ENCODE results near the gene LPCAT3. TPM values are rescaled to one million over a fixed set of nuclear protein-coding genes. Genes with fewer than 3 reads are reported as not detected.

The LPCAT3 gene
- total RNA-seq, 2 donors from 2014 or later, result 24.2 to 29.0 TPM

DNA sequence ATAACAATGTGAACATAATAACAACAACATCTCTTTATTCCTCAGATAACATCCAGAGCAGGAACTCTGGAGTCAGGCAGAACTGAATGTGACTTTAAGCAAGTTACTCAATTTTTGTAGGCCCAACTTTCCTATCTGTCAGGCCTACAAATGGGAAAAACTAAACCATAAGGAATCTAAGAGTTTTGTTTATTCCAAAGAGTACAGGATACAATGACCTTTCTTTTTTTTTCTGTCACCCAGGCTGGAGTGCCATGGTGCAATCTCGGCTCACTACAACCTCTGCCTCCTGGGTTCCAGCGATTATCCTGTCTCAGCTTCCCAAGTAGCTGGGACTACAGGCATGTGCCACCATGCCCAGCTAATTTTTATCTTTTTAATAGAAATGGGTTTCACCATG, 9.4 kb downstream of the LPCAT3 start:
- no peak for DNase-seq (ENCODE audit: low spot score)
- intact Hi-C loops (cut with DNase I), result no loop called here

GRCh38 chr12:7006639-7007038, 11.6 kb downstream of the LPCAT3 start:
- intact Hi-C loops (cut with DNase I), result no loop called here
- no peak for DNase-seq (ENCODE audit: low spot score)

GRCh38 chr12:7005311-7005710, 13.0 kb downstream of the LPCAT3 start:
- intact Hi-C loops (cut with DNase I), result no loop called here
- DNase-seq (ENCODE audit: low spot score), result no peak

GRCh38 chr12:7004840-7005239, 13.4 kb downstream of the LPCAT3 start:
- intact Hi-C loops (cut with DNase I), result no loop called here
- no peak for DNase-seq (ENCODE audit: low spot score)

GRCh38 chr12:7004287-7004803, 13.9 kb downstream of the LPCAT3 start:
- intact Hi-C loops (cut with DNase I), result no loop called here
- DNase-seq (ENCODE audit: low spot score), result no peak

DNA sequence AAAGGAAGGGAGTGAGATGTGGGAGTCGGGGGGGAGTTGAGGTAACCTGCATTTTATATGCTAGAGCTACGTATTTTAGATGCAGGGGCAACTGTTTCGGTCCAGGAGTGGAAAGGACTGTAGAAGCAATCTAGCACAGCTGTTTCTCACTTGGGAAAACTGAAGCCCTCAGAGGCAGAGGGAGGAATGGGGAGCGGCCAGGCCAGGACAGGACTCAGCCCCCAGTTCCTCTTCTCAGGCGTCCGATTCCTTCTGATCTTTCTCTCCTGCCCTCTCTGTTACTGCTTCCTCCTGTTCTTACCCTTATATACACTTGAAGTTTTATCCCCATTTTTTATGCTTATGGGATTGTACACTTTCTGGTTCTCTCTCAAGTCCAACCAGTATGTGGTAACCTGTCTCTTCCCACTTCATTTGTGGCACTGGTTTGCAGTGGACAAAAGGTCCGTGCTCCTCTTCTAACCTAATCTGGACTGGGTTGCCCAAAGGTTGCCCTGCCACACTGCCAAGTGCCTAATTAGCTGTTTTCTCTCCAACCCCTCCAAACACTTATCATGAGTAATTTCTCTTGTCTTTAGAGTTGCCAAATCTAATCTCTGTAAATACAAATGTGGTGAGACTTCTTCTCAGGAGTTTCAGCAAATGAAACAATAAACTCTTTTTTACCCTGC, 16.2 kb downstream of the LPCAT3 start:
- intact Hi-C loops (cut with DNase I), result no loop called here
- DNase-seq (ENCODE audit: low spot score), result no peak

DNA sequence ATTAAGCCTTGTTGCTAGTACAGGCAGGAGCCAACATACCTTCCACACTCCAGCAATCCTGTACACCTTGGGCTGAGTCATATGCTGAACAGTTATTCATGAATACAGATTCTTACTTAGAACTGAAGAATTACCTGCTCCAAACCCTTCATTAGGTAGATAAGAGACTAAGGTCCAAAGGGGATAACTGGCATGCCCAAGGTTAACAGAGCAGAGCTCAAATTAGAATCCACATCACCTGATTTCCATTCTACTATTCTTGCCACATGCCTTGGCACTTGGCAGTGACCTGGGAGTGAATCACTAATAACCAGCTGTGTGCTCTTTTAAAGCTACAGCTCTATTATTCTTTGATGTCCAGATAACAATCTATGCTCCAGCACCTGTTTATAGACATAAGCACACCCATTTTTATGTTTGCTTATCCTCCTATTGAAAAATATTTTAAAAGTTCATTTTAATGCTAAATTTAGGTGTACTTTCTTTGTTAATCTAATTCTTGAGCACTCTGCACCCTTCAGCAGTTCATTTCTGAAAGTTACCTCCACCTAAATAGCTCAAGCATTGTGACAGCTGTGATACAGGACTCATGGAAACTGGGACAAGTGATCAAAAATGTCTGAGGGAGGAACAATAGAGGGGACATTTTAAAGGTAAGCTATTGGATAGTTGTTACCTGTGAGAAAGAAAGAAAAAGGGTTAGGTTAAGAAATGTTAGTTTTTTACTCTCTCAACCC, 19.4 kb downstream of the LPCAT3 start:
- no peak for DNase-seq (ENCODE audit: low spot score)

GRCh38 chr12:6996040-6996441, 22.2 kb downstream of the LPCAT3 start:
- intact Hi-C loops (cut with DNase I), result no loop called here
- DNase-seq (ENCODE audit: low spot score), result no peak

More for the DNA sequence above, 19.4 kb downstream of the LPCAT3 start:
- intact Hi-C loops (cut with DNase I), result no loop called here

GRCh38 chr12:6987956-6988553, 30.2 kb downstream of the LPCAT3 start:
- no peak for DNase-seq (ENCODE audit: low spot score)

GRCh38 chr12:6982532-6982931, 35.7 kb downstream of the LPCAT3 start:
- DNase-seq (ENCODE audit: low spot score), result no peak
- intact Hi-C loops (cut with DNase I), result no loop called here

More at GRCh38 chr12:6987956-6988553, 30.2 kb downstream of the LPCAT3 start:
- intact Hi-C loops (cut with DNase I), result no loop called here

- intact Hi-C loops (cut with DNase I), result no loop called here
- DNase-seq (ENCODE audit: low spot score), result no peak
These were observed 36.9 kb downstream of the LPCAT3 start for GRCh38 chr12:6981152-6982052.

GRCh38 chr12:6980740-6981139, 37.5 kb downstream of the LPCAT3 start:
- intact Hi-C loops (cut with DNase I), result no loop called here

GRCh38 chr12:6980075-6980474, 38.2 kb downstream of the LPCAT3 start:
- intact Hi-C loops (cut with DNase I), result no loop called here
- no peak for DNase-seq (ENCODE audit: low spot score)

More at GRCh38 chr12:6980740-6981139, 37.5 kb downstream of the LPCAT3 start:
- DNase-seq (ENCODE audit: low spot score), result no peak

DNA sequence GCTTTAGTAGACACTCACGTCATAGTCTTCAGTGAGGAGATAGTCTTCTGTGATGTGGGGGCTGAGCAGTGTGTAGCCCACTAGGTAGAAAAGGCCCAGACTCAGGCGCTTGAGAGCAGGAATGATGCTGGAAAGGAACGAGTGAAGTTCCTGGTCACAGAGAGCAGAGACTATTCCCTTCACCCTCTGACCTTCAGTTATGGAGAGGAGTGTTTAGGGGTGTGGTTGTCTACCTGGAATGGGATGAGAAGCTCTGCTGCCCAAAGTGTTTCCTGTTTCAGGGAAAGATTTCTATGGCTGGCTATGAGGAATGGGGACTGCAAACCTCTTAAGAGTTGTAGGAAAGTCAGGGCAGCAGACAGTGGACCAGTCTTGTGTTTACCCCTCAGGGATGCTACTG, 38.8 kb downstream of the LPCAT3 start:
- DNase-seq (ENCODE audit: low spot score), result no peak
- intact Hi-C loops (cut with DNase I), result no loop called here

- DNase-seq (ENCODE audit: low spot score), result no peak
- intact Hi-C loops (cut with DNase I), result no loop called here
These were observed 39.3 kb downstream of the LPCAT3 start for GRCh38 chr12:6979021-6979420.

DNA sequence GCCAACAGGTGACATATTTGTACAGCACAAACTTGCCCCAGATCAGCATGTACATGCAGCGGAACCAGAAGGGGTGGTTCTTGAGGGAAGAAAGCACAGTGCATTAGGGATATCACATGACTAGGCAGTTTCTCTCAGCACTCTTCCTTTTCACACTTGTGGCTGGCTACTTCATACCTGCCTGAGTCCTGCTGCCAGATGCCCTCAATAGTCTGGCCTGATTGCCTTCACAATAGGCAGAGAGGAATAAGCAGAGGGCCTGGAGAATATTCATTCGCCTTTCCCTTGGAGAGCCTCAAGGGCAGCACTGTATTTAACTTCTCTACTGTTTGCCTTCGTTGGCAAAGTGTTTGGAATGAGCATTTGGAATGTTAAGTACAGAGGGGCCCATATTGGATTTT, 39.7 kb downstream of the LPCAT3 start:
- no peak for DNase-seq (ENCODE audit: low spot score)
- intact Hi-C loops (cut with DNase I), result no loop called here

- intact Hi-C loops (cut with DNase I), result no loop called here
- no peak for DNase-seq (ENCODE audit: low spot score)
These were observed 40.1 kb downstream of the LPCAT3 start for GRCh38 chr12:6978188-6978587.

- intact Hi-C loops (cut with DNase I), result no loop called here
- no peak for DNase-seq (ENCODE audit: low spot score)
These were observed 40.6 kb downstream of the LPCAT3 start for GRCh38 chr12:6977653-6978052.

- no peak for DNase-seq (ENCODE audit: low spot score)
- intact Hi-C loops (cut with DNase I), result no loop called here
These were observed 42.8 kb downstream of the LPCAT3 start for GRCh38 chr12:6975297-6976032.
